Mesenchymal stem cell (in vitro differentiated cells and primary cell): ENCODE results near the gene STX5.

Source experiments
- DNase-seq: peaks from one replicate; pipeline ENCODE4 v3.0.0-alpha.2; 2013
- H2AFZ ChIP-seq: one replicate; pipeline ENCODE4 v1.6.1; 2013; ENCODE audit warnings: low read depth, mild to moderate bottlenecking, control low read depth, inconsistent platforms, low read length, moderate library complexity
- H2AK5ac ChIP-seq: 2 replicates; pipeline ENCODE4 v1.6.1; 2013; ENCODE audit warnings: low read length, moderate library complexity, mild to moderate bottlenecking, inconsistent platforms; ENCODE audit not compliant: severe bottlenecking
- H2BK120ac ChIP-seq: one replicate; pipeline ENCODE4 v1.6.1; 2013; ENCODE audit warnings: low read depth, mild to moderate bottlenecking, inconsistent platforms, low read length, moderate library complexity
- H2BK12ac ChIP-seq, 2 experiments: one replicate each; pipeline ENCODE4 v1.6.1; 2013; ENCODE audit warnings: inconsistent platforms in 2 of 2, low read length in 2 of 2, mild to moderate bottlenecking in 2 of 2, moderate library complexity in 2 of 2, control low read depth in 1 of 2
- H2BK15ac ChIP-seq: one replicate; pipeline ENCODE4 v1.6.1; 2013; ENCODE audit warnings: mild to moderate bottlenecking, low read depth, inconsistent platforms; ENCODE audit not compliant: poor library complexity, severe bottlenecking
- H2BK5ac ChIP-seq: 2 replicates; pipeline ENCODE4 v1.6.1; 2013; ENCODE audit warnings: low read depth, mild to moderate bottlenecking, low read length, control low read depth, inconsistent platforms; ENCODE audit not compliant: poor library complexity, severe bottlenecking
- H3K14ac ChIP-seq, 2 experiments: one replicate each; pipeline ENCODE4 v1.6.1; 2013; ENCODE audit warnings: inconsistent platforms in 2 of 2, low read length in 2 of 2, control low read depth in 1 of 2, mild to moderate bottlenecking in 1 of 2, moderate library complexity in 1 of 2
- H3K18ac ChIP-seq, 2 experiments: one replicate each; pipeline ENCODE4 v1.6.1; 2013; ENCODE audit warnings: inconsistent platforms in 2 of 2, low read length in 2 of 2, control low read depth in 1 of 2, low read depth in 1 of 2, mild to moderate bottlenecking in 1 of 2
- H3K23ac ChIP-seq, 2 experiments: one replicate each; pipeline ENCODE4 v1.6.1; 2013; ENCODE audit warnings: inconsistent platforms in 2 of 2, low read length in 2 of 2, mild to moderate bottlenecking in 2 of 2, moderate library complexity in 2 of 2, control low read depth in 1 of 2
- H3K27ac ChIP-seq: 2 replicates; pipeline ENCODE4 v1.5.1; 2013; ENCODE audit warnings: mild to moderate bottlenecking, moderate library complexity, low read length, control low read depth, inconsistent platforms; ENCODE audit not compliant: poor library complexity, severe bottlenecking
- H3K27me3 ChIP-seq, 2 experiments: 2 replicates each; pipeline versions ENCODE4 v1.6.1 to v1.7.0; 2013; ENCODE audit warnings: low read length in 2 of 2, mild to moderate bottlenecking in 2 of 2, moderate library complexity in 2 of 2, control low read depth in 1 of 2, inconsistent platforms in 1 of 2; ENCODE audit not compliant: control insufficient read depth in 1 of 2, insufficient read depth in 1 of 2
- H3K36me3 ChIP-seq, 2 experiments: 2 replicates each; pipeline versions ENCODE4 v1.6.1 to v1.7.0; 2013; ENCODE audit warnings: low read length in 2 of 2, control low read depth in 1 of 2, inconsistent platforms in 1 of 2, low read depth in 1 of 2, mild to moderate bottlenecking in 1 of 2; ENCODE audit not compliant: insufficient read depth in 2 of 2, control insufficient read depth in 1 of 2
- H3K4ac ChIP-seq, 2 experiments: one replicate each; pipeline ENCODE4 v1.6.1; 2013; ENCODE audit warnings: inconsistent platforms in 2 of 2, low read length in 2 of 2, mild to moderate bottlenecking in 2 of 2, moderate library complexity in 2 of 2, control low read depth in 1 of 2, low read depth in 1 of 2
- H3K4me1 ChIP-seq: 2 replicates; pipeline ENCODE4 v1.6.1; 2013; ENCODE audit warnings: low read depth, low read length, control low read depth; ENCODE audit not compliant: control insufficient read depth, insufficient read depth
- H3K4me2 ChIP-seq: 2 replicates; pipeline ENCODE4 v1.6.1; 2013; ENCODE audit warnings: low read length, mild to moderate bottlenecking, inconsistent platforms; ENCODE audit not compliant: poor library complexity, severe bottlenecking
- H3K4me3 ChIP-seq, 2 experiments: 2 replicates each; pipeline versions ENCODE4 v1.5.1 to v1.7.0; 2013; ENCODE audit warnings: low read length in 2 of 2, mild to moderate bottlenecking in 2 of 2, control low read depth in 1 of 2, low read depth in 1 of 2; ENCODE audit not compliant: insufficient read depth in 1 of 2
- H3K79me1 ChIP-seq: replicated peaks from 2 replicates; pipeline ENCODE4 v1.6.1; 2013; ENCODE audit warnings: mild to moderate bottlenecking, control low read depth, low read length, inconsistent platforms; ENCODE audit not compliant: poor library complexity, severe bottlenecking
- H3K9ac ChIP-seq: 2 replicates; pipeline ENCODE4 v1.7.0; 2013; ENCODE audit warnings: mild to moderate bottlenecking, low read length, moderate library complexity
- H3K9me3 ChIP-seq: 2 replicates; pipeline ENCODE4 v1.7.0; 2013; ENCODE audit warnings: mild to moderate bottlenecking, low read length; ENCODE audit not compliant: control insufficient read depth
- H4K8ac ChIP-seq: one replicate; pipeline ENCODE4 v1.6.1; 2013; ENCODE audit warnings: inconsistent platforms, mild to moderate bottlenecking, low read length, moderate library complexity
- H4K91ac ChIP-seq: one replicate; pipeline ENCODE4 v1.6.1; 2013; ENCODE audit warnings: mild to moderate bottlenecking, low read length, inconsistent platforms
- WGBS: methylation state at CpG from one replicate; pipeline ENCODE4 v1.1.7; 2013; ENCODE audit warnings: mixed read lengths; 5-methylcytosine and 5-hydroxymethylcytosine counted together

Gene STX5

GRCh38 chr11:62850911-62851806 is 19.3 kb upstream of the STX5 start:
- Histone ChIP-seq H3K23ac (no peak overlapping the region), H3K4me3 (no peak overlapping the region)

GRCh38 chr11:62847767-62848314 is 16.0 kb upstream of the STX5 start:
- H3K4me2 ChIP-seq, result no peak overlapping the region
- no peak overlapping the region for H4K91ac ChIP-seq

More at GRCh38 chr11:62850911-62851806, 19.3 kb upstream of the STX5 start:
- H4K91ac ChIP-seq, result no peak overlapping the region
- no peak overlapping the region for H4K8ac ChIP-seq
- no peak overlapping the region for H2BK15ac ChIP-seq
- no peaks in the 10 kb centered on the region for H3K79me1 ChIP-seq
- H3K4me2 ChIP-seq, result no peak overlapping the region
- no peak overlapping the region for H3K18ac ChIP-seq
- H3K27me3 ChIP-seq, result no peaks in the 10 kb centered on the region
- H3K4me1 ChIP-seq, result peaks cover 4% of the 10 kb centered on the region
- H2BK5ac ChIP-seq, result no peak overlapping the region
- H3K4ac ChIP-seq, result no peak overlapping the region
- WGBS, result 59% methylated on average over 14 of the region's 15 CpGs
- no peak overlapping the region for H3K9ac ChIP-seq
- no peak overlapping the region for H2BK120ac ChIP-seq
- H2AFZ ChIP-seq, result no peak overlapping the region
- H2AK5ac ChIP-seq, result no peak overlapping the region
- no peaks in the 10 kb centered on the region for H3K9me3 ChIP-seq
- H3K36me3 ChIP-seq, result peaks cover 13 to 38% of the 10 kb centered on the region in 2 experiments
- DNase-seq, result no peak
- H3K14ac ChIP-seq, result no peak overlapping the region
- H2BK12ac ChIP-seq, result no peak overlapping the region
- no peak overlapping the region for H3K27ac ChIP-seq

GRCh38 chr11:62846177-62846576 is 14.3 kb upstream of the STX5 start:
- Histone ChIP-seq H3K27me3 (no peaks in the 10 kb centered on the region), H3K23ac (no peak overlapping the region), H2BK5ac (no peak overlapping the region), H2BK15ac (no peak overlapping the region), H3K79me1 (no peaks in the 10 kb centered on the region), H3K4me3 (no peak overlapping the region), H3K14ac (no peak overlapping the region), H3K36me3 (peaks cover 0 to 2% of the 10 kb centered on the region in 2 experiments), H3K4me2 (no peak overlapping the region), H3K4ac (no peak overlapping the region), H2BK12ac (no peak overlapping the region), H4K91ac (no peak overlapping the region), H3K27ac (no peak overlapping the region), H3K9ac (no peak overlapping the region), H3K18ac (no peak overlapping the region), H4K8ac (no peak overlapping the region), H2AFZ (no peak overlapping the region), H2BK120ac (no peak overlapping the region), H3K9me3 (no peaks in the 10 kb centered on the region), H2AK5ac (no peak overlapping the region), H3K4me1 (peaks cover 4% of the 10 kb centered on the region)
- DNase-seq, result no peak
- WGBS, result 97% methylated on average over 3 of the region's 3 CpGs

More at GRCh38 chr11:62847767-62848314, 16.0 kb upstream of the STX5 start:
- no peak for DNase-seq
- Histone ChIP-seq H3K9ac (no peak overlapping the region), H3K27ac (no peak overlapping the region), H3K79me1 (no peaks in the 10 kb centered on the region), H2BK12ac (no peak overlapping the region), H3K36me3 (peaks cover 10 to 16% of the 10 kb centered on the region in 2 experiments), H3K4me3 (no peak overlapping the region), H2BK5ac (no peak overlapping the region), H3K23ac (no peak overlapping the region), H2BK120ac (no peak overlapping the region), H3K4me1 (peaks cover 4% of the 10 kb centered on the region), H3K18ac (no peak overlapping the region), H2AFZ (no peak overlapping the region), H3K14ac (no peak overlapping the region), H2BK15ac (no peak overlapping the region), H3K9me3 (no peaks in the 10 kb centered on the region), H3K4ac (no peak overlapping the region), H2AK5ac (no peak overlapping the region), H3K27me3 (no peaks in the 10 kb centered on the region), H4K8ac (no peak overlapping the region)
- WGBS, result 86% methylated on average over 1 of the region's 1 CpG

GRCh38 chr11:62844154-62844553 is 12.3 kb upstream of the STX5 start:
- H3K9ac ChIP-seq, result no peak overlapping the region
- no peaks in the 10 kb centered on the region for H3K79me1 ChIP-seq
- no peak overlapping the region for H3K4me3 ChIP-seq
- no peak overlapping the region for H2AK5ac ChIP-seq
- H2BK15ac ChIP-seq, result no peak overlapping the region
- no peak overlapping the region for H2AFZ ChIP-seq
- H3K14ac ChIP-seq, result no peak overlapping the region
- H3K27ac ChIP-seq, result no peak overlapping the region
- peaks cover 8% of the 10 kb centered on the region for H3K4me1 ChIP-seq
- H2BK5ac ChIP-seq, result no peak overlapping the region
- H4K91ac ChIP-seq, result no peak overlapping the region
- no peak overlapping the region for H3K23ac ChIP-seq
- no peaks in the 10 kb centered on the region for H3K27me3 ChIP-seq
- H3K4ac ChIP-seq, result no peak overlapping the region
- DNase-seq, result no peak
- 100% methylated on average over 3 of the region's 3 CpGs for WGBS
- no peaks in the 10 kb centered on the region for H3K9me3 ChIP-seq
- no peak overlapping the region for H3K4me2 ChIP-seq
- no peak overlapping the region for H3K18ac ChIP-seq
- no peak overlapping the region for H2BK120ac ChIP-seq
- no peaks in the 10 kb centered on the region for H3K36me3 ChIP-seq
- no peak overlapping the region for H4K8ac ChIP-seq
- H2BK12ac ChIP-seq, result no peak overlapping the region
